Suppressor macrophage treated with lipopolysaccharide for 1 hour (primary cell): Measurements from ENCODE around the gene NSF.
"Not testable (repeated sequence)": the region's sequence is repeated elsewhere in the genome, so short reads cannot be mapped to it uniquely, and the experiment has no call there.

ENCODE experiments used
- DNase-seq, 3 donors: peaks; one replicate each; pipeline ENCODE4 v3.0.0-alpha.2; 2020 to 2022

The NSF gene

GRCh38 chr17:46777943-46778915 lies 187.8 kb downstream of the NSF start:
- peak in 2 of 3 donors; percentile 12 to 19 for DNase-seq

GRCh38 chr17:46780003-46780373 lies 189.5 kb downstream of the NSF start:
- no peak for DNase-seq

GRCh38 chr17:46782250-46782953 lies 191.9 kb downstream of the NSF start:
- DNase-seq = peak in 2 of 3 donors; percentile 40 to 41

GRCh38 chr17:46783031-46783593 lies 192.6 kb downstream of the NSF start:
- DNase-seq = no peak

- no peak for DNase-seq
These were observed 195.2 kb downstream of the NSF start for GRCh38 chr17:46785696-46786095.

GRCh38 chr17:46787478-46787877 lies 197.0 kb downstream of the NSF start:
- DNase-seq = no peak

GRCh38 chr17:46788300-46788699 lies 197.8 kb downstream of the NSF start:
- no peak for DNase-seq

- no peak for DNase-seq
These were observed 198.3 kb downstream of the NSF start for GRCh38 chr17:46788796-46789195.

- no peak for DNase-seq
These were observed 199.1 kb downstream of the NSF start for GRCh38 chr17:46789610-46790009.

GRCh38 chr17:46790216-46790615 lies 199.7 kb downstream of the NSF start:
- DNase-seq = no peak

GRCh38 chr17:46791531-46791930 lies 201.1 kb downstream of the NSF start:
- DNase-seq = no peak

GRCh38 chr17:46792071-46792470 lies 201.6 kb downstream of the NSF start:
- DNase-seq = no peak

GRCh38 chr17:46793023-46793422 lies 202.6 kb downstream of the NSF start:
- not testable (repeated sequence) for DNase-seq

GRCh38 chr17:46793541-46793940 lies 203.1 kb downstream of the NSF start:
- DNase-seq = no peak

GRCh38 chr17:46794318-46794717 lies 203.8 kb downstream of the NSF start:
- DNase-seq = no peak

- no peak for DNase-seq
These were observed 205.0 kb downstream of the NSF start for GRCh38 chr17:46795379-46795952.

GRCh38 chr17:46796084-46796483 lies 205.6 kb downstream of the NSF start:
- DNase-seq = no peak

- DNase-seq = no peak
These were observed 206.1 kb downstream of the NSF start for GRCh38 chr17:46796524-46796923.

GRCh38 chr17:46796956-46797530 lies 206.6 kb downstream of the NSF start:
- no peak for DNase-seq

- no peak for DNase-seq
These were observed 210.1 kb downstream of the NSF start for GRCh38 chr17:46800573-46800972.

- no peak for DNase-seq
These were observed 212.3 kb downstream of the NSF start for GRCh38 chr17:46802800-46803199.

GRCh38 chr17:46803544-46803943 lies 213.1 kb downstream of the NSF start:
- no peak for DNase-seq

- DNase-seq = no peak
These were observed 215.3 kb downstream of the NSF start for GRCh38 chr17:46805771-46806170.
